Measurements from ENCODE around the gene TMEM131L. TPM values are rescaled to one million over a fixed set of nuclear protein-coding genes. Genes with fewer than 3 reads are reported as not detected.

The TMEM131L gene
- total and polyA plus RNA-seq, 9 donors, result 3.6 to 18.4 (median 10.7) TPM

DNA sequence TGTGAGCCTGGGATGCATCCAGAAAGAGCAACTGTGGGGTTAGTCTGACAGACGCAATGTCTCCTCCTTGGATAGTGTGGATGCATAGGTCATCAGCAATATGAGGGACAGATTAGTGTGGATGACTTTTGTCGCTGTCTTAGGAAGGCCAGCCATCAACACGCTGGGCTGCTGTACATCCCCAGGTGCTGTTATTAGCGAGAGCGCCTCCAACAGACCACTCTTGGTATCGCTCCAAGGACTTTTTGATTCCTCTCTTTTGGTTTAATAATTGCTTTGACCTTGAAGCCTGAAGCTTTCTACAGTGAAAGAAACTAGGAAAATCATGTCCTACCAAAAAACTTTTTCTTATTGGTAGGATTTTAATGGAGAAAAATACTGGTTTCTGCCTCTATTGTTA lies 76.7 kb downstream of the TMEM131L start:
- H3K4me1 ChIP-seq (ENCODE audit: insufficient read depth), result peaks cover 4% of the 10 kb centered on the region

DNA sequence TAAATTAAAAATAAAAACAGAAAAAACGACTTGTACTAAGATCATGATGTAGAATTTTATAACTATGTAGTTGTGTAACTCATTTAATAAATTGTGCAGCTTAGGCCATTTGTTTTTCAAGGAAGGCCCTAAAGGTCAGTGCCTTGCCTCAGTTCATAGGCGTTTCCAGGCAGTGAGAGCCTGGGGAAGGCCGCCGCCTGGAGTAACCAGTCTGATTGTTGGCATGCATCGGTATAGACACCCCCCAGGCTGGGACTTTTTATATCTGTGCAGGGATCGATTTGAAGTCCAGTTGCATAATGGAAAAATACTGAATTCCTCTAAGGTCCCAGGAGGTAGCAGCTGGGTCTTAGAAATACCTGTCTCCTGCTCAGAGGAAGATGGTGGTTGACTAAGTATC lies 77.2 kb downstream of the TMEM131L start:
- TF ChIP-seq, protein P1, sequence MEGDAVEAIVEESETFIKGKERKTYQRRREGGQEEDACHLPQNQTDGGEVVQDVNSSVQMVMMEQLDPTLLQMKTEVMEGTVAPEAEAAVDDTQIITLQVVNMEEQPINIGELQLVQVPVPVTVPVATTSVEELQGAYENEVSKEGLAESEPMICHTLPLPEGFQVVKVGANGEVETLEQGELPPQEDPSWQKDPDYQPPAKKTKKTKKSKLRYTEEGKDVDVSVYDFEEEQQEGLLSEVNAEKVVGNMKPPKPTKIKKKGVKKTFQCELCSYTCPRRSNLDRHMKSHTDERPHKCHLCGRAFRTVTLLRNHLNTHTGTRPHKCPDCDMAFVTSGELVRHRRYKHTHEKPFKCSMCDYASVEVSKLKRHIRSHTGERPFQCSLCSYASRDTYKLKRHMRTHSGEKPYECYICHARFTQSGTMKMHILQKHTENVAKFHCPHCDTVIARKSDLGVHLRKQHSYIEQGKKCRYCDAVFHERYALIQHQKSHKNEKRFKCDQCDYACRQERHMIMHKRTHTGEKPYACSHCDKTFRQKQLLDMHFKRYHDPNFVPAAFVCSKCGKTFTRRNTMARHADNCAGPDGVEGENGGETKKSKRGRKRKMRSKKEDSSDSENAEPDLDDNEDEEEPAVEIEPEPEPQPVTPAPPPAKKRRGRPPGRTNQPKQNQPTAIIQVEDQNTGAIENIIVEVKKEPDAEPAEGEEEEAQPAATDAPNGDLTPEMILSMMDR (IDR thresholded peaks at IDR 0.05), result no peak
- no peak for TF ChIP-seq EP300 (IDR thresholded peaks at IDR 0.05)
- no peak for TF ChIP-seq POLR2A (IDR thresholded peaks at IDR 0.05)
- intact Hi-C loops (cut with DNase I), result loop anchor here in 1 of 4 donors (10.0 kb wide), 1 partner anchor 79 kb away; the partner anchor contains the start of gene TMEM131L
- Histone ChIP-seq H3K36me3 (no peaks in the 10 kb centered on the region), H3K4me3 (no peak overlapping the region), H3K27me3 (no peaks in the 10 kb centered on the region), H3K27ac (no peak overlapping the region), H3K4me1 (ENCODE audit: insufficient read depth) (peaks cover 2% of the 10 kb centered on the region), H3K9me3 (no peaks in the 10 kb centered on the region)
- DNase-seq, result no peak
- 56 to 64% (median 60%) methylated on average over 6 of the region's 6 CpGs for WGBS, 3 donors

More for the DNA sequence above, 76.7 kb downstream of the TMEM131L start:
- no peaks in the 10 kb centered on the region for H3K27me3 ChIP-seq
- TF ChIP-seq, protein P1 (IDR thresholded peaks at IDR 0.05), result no peak
- no peak for TF ChIP-seq POLR2A (IDR thresholded peaks at IDR 0.05)
- TF ChIP-seq EP300 (IDR thresholded peaks at IDR 0.05), result no peak
- intact Hi-C loops (cut with DNase I), result loop anchor here in 1 of 4 donors (10.0 kb wide), 1 partner anchor 78 kb away; the partner anchor contains the start of gene TMEM131L
- DNase-seq, result no peak
- 50 to 63% (median 62%) methylated on average over 6 of the region's 6 CpGs for WGBS, 3 donors
- no peak overlapping the region for H3K4me3 ChIP-seq
- no peak overlapping the region for H3K27ac ChIP-seq
- H3K36me3 ChIP-seq, result no peaks in the 10 kb centered on the region
- no peaks in the 10 kb centered on the region for H3K9me3 ChIP-seq

DNA sequence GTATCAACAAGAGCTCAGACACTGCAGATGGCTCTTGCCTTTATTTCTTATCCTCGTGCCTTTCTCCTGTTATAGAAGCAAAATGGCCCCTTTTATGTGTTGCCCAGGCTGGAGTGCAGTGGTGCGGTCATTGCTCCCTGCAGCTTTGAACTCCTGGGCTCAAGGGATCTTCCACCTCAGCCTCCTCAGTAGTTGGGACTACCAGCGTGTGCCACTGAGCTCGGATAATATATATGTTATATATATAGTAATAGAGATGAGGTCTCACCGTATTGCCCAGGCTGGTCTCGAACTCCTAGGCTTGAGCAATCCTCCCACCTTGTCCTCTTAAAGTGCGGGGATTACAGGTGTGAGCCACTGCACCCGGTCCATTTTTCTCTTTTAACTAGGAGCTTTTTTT lies 79.7 kb downstream of the TMEM131L start:
- WGBS, 3 donors, result 77 to 82% (median 79%) methylated on average over 8 of the region's 8 CpGs
- intact Hi-C loops (cut with DNase I), result loop anchor here in 1 of 4 donors (10.0 kb wide), 1 partner anchor 81 kb away; the partner anchor contains the start of gene TMEM131L
- TF ChIP-seq, protein P1 (IDR thresholded peaks at IDR 0.05), result no peak
- TF ChIP-seq EP300 (IDR thresholded peaks at IDR 0.05), result no peak
- no peak for TF ChIP-seq POLR2A (IDR thresholded peaks at IDR 0.05)
- Histone ChIP-seq H3K36me3 (no peaks in the 10 kb centered on the region), H3K9me3 (no peaks in the 10 kb centered on the region), H3K27me3 (no peaks in the 10 kb centered on the region), H3K4me1 (ENCODE audit: insufficient read depth) (peaks cover 1% of the 10 kb centered on the region), H3K4me3 (no peak overlapping the region), H3K27ac (no peak overlapping the region)
- no peak for DNase-seq

DNA sequence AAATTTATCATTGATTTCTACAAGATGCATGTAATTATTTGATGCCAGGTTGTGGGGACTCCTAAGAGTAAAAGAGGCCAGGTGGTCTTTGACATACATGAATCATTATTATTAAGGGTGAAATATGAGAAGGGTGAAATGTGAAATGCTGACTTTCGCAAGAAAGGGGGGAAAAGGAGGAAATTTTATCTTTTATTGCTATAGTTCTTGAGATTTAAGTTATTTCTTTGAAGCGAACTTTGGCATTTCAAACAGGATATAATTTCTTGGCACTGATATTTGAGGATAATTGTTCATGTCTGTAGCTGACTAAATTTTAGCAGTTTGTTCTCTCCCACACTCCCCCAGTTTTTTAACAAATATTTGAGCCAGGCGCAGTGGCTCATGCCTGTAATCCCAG lies 80.1 kb downstream of the TMEM131L start:
- no peak for DNase-seq
- TF ChIP-seq EP300 (IDR thresholded peaks at IDR 0.05), result no peak
- TF ChIP-seq, protein P1 (IDR thresholded peaks at IDR 0.05), result no peak
- TF ChIP-seq POLR2A (IDR thresholded peaks at IDR 0.05), result no peak
- Histone ChIP-seq H3K4me3 (no peak overlapping the region), H3K36me3 (no peaks in the 10 kb centered on the region), H3K27me3 (no peaks in the 10 kb centered on the region), H3K9me3 (no peaks in the 10 kb centered on the region), H3K27ac (no peak overlapping the region), H3K4me1 (ENCODE audit: insufficient read depth) (peaks cover 1% of the 10 kb centered on the region)
- 32 to 53% (median 37%) methylated on average over 3 of the region's 3 CpGs for WGBS, 3 donors
- intact Hi-C loops (cut with DNase I), result loop anchor here in 1 of 4 donors (10.0 kb wide), 1 partner anchor 81 kb away; the partner anchor contains the start of gene TMEM131L
